Measurements from ENCODE around the gene MAN2C1.
"Not testable (repeated sequence)": the region's sequence is repeated elsewhere in the genome, so short reads cannot be mapped to it uniquely, and the experiment has no call there.

MAN2C1 gene

DNA sequence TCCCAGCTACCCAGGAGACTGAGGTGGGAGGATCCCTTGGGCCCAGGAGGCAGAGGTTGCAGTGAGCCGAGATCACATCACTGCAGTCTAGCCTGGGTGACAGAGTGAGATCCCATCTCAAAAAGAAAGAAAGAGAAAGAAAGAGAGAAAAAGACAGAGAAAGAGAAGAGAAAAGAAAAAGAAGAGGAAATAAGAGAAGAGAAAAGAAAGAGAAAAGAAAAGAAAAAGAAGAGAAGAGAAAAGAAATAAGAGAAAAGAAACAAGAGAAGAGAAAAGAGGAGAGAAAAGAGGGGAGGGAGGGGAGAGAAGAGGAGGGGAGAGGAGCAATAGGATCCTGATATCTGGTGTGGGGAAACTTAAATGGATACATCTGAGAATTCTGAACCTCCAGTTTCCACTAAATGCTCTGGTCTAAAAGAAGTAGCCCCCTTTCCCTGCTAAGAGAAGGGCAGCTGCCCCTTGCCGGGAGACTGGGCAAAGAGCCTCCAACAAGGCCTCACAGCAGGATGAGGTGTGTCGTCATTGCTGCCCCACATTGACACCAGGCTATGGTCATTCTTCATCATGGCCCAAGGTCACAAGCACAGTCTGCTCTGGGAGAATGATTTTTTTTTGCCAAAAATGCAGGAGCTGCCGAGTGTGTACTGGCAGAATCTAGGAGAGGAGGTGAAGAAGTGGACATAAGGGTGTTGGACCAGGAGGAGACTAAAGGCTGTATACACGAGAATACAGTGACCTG, 53.7 kb downstream of the MAN2C1 start:
- TF ChIP-seq EZH2phosphoT487 (conservative IDR thresholded peaks at IDR 0.05; ENCODE audit: low read length) (no peak), CTCF (IDR thresholded peaks at IDR 0.05; ENCODE audit: insufficient read depth, low read length, poor library complexity, severe bottlenecking) (no peak)
- Histone ChIP-seq H3K9me2 (replicated peaks; ENCODE audit: insufficient read depth, low read length) (no peaks in the 10 kb centered on the region), H3K27me3 (ENCODE audit: low read length) (no peaks in the 10 kb centered on the region), H4K20me1 (ENCODE audit: low read depth, low read length) (no peaks in the 10 kb centered on the region), H3K27ac (ENCODE audit: low read depth, low read length) (no peak overlapping the region), H3K36me3 (ENCODE audit: low read length) (no peaks in the 10 kb centered on the region), H2AFZ (ENCODE audit: low read depth, low read length, severe bottlenecking) (no peak overlapping the region), H3K79me2 (ENCODE audit: insufficient read depth, low read length) (no peaks in the 10 kb centered on the region), H3K9me3 (ENCODE audit: insufficient read depth, low read length) (no peaks in the 10 kb centered on the region), H3K9ac (ENCODE audit: low read length) (no peak overlapping the region), H3F3A (ENCODE audit: insufficient read depth) (no peaks in the 10 kb centered on the region), H3K4me3 (ENCODE audit: insufficient read depth, low read length, poor library complexity, severe bottlenecking) (no peak overlapping the region), H3K4me2 (ENCODE audit: low read depth, low read length, poor library complexity, severe bottlenecking) (no peak overlapping the region)

DNA sequence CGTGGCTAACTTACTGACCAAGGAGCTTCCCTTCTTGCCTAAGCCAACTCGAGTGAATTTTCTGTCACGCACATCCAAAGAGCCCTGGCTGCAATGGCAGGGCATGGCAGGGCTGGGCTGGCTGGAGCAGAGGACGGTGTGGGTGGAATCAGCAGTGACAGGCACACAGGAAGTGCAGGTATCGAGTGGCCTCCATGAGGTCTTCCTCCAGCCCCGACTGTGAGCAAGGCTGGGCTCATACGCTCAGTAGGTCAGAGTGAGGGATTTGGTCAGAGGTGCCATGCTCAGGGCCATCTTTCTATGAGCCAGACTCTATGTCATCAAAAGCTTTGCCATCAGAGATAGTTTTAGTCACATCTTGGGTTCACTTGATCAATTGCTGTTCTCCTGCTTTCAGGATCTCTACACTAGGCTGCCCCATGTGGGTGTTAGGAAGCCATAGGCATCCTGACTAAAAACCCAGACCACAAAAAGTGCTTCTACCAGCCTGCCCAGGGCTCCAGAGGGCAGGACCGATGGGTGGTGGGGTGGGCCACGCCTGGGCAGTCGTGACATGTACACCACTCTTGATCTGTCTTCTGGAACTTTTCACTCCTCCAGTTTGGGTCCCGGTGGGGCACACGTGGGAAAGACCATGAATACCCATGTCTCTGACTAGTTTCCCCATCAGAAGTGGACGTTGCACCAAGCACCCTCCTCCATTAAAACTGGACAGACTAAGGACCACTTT, 55.1 kb downstream of the MAN2C1 start:
- Histone ChIP-seq H3K9me3 (ENCODE audit: insufficient read depth, low read length) (no peaks in the 10 kb centered on the region), H3K27me3 (ENCODE audit: low read length) (no peaks in the 10 kb centered on the region), H3K79me2 (ENCODE audit: insufficient read depth, low read length) (no peaks in the 10 kb centered on the region), H3K27ac (ENCODE audit: low read depth, low read length) (no peak overlapping the region), H3K9me2 (replicated peaks; ENCODE audit: insufficient read depth, low read length) (no peaks in the 10 kb centered on the region), H3K36me3 (ENCODE audit: low read length) (no peaks in the 10 kb centered on the region), H2AFZ (ENCODE audit: low read depth, low read length, severe bottlenecking) (no peak overlapping the region), H4K20me1 (ENCODE audit: low read depth, low read length) (no peaks in the 10 kb centered on the region), H3K4me2 (ENCODE audit: low read depth, low read length, poor library complexity, severe bottlenecking) (no peak overlapping the region), H3K4me3 (ENCODE audit: insufficient read depth, low read length, poor library complexity, severe bottlenecking) (no peak overlapping the region), H3K9ac (ENCODE audit: low read length) (no peak overlapping the region), H3F3A (ENCODE audit: insufficient read depth) (no peaks in the 10 kb centered on the region)
- TF ChIP-seq EZH2phosphoT487 (conservative IDR thresholded peaks at IDR 0.05; ENCODE audit: low read length), result no peak
- no peak for TF ChIP-seq CTCF (IDR thresholded peaks at IDR 0.05; ENCODE audit: insufficient read depth, low read length, poor library complexity, severe bottlenecking)

GRCh38 chr15:75312548-75312947, 55.9 kb downstream of the MAN2C1 start:
- H3K4me3 ChIP-seq (ENCODE audit: insufficient read depth, low read length, poor library complexity, severe bottlenecking); H3K9me2 ChIP-seq (replicated peaks; ENCODE audit: insufficient read depth, low read length); H3K27ac ChIP-seq (ENCODE audit: low read depth, low read length); H3K9ac ChIP-seq (ENCODE audit: low read length); H2AFZ ChIP-seq (ENCODE audit: low read depth, low read length, severe bottlenecking); H3K9me3 ChIP-seq (ENCODE audit: insufficient read depth, low read length); H4K20me1 ChIP-seq (ENCODE audit: low read depth, low read length); H3K36me3 ChIP-seq (ENCODE audit: low read length); H3F3A ChIP-seq (ENCODE audit: insufficient read depth); H3K4me2 ChIP-seq (ENCODE audit: low read depth, low read length, poor library complexity, severe bottlenecking); H3K27me3 ChIP-seq (ENCODE audit: low read length); H3K79me2 ChIP-seq (ENCODE audit: insufficient read depth, low read length): not testable (repeated sequence)

DNA sequence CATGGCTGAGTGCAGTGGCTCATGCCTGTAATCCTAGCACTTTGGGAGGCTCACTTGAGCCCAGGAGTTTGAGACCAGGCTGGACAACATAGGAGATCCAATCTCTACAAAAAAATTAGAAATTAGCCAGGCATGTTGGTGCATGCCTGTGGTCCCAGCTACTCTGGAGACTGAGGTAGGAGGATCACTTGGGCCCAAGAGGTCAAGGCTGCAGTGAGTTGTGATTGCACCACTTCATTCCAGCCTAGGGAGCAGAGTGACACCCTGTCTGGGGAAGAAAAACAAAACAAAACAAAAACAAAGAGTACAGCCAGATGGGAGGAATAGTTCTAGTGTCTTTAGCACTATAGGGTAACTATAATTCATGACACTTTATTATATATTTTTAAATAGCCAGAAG, 58.7 kb downstream of the MAN2C1 start:
- H3K4me3 ChIP-seq (ENCODE audit: insufficient read depth, low read length, poor library complexity, severe bottlenecking), result no peak overlapping the region
- H3K27ac ChIP-seq (ENCODE audit: low read depth, low read length), result no peak overlapping the region
- H3K79me2 ChIP-seq (ENCODE audit: insufficient read depth, low read length), result no peaks in the 10 kb centered on the region
- H3K9me3 ChIP-seq (ENCODE audit: insufficient read depth, low read length), result no peaks in the 10 kb centered on the region
- no peak overlapping the region for H3K4me2 ChIP-seq (ENCODE audit: low read depth, low read length, poor library complexity, severe bottlenecking)
- H3K9ac ChIP-seq (ENCODE audit: low read length), result no peak overlapping the region
- TF ChIP-seq CTCF (IDR thresholded peaks at IDR 0.05; ENCODE audit: insufficient read depth, low read length, poor library complexity, severe bottlenecking) (no peak), EZH2phosphoT487 (conservative IDR thresholded peaks at IDR 0.05; ENCODE audit: low read length) (no peak)
- no peak overlapping the region for H2AFZ ChIP-seq (ENCODE audit: low read depth, low read length, severe bottlenecking)
- H4K20me1 ChIP-seq (ENCODE audit: low read depth, low read length), result no peaks in the 10 kb centered on the region; the same call in 1 of the 2 replicates
- no peaks in the 10 kb centered on the region for H3K27me3 ChIP-seq (ENCODE audit: low read length)
- no peaks in the 10 kb centered on the region for H3K36me3 ChIP-seq (ENCODE audit: low read length)
- no peaks in the 10 kb centered on the region for H3F3A ChIP-seq (ENCODE audit: insufficient read depth)
- H3K9me2 ChIP-seq (replicated peaks; ENCODE audit: insufficient read depth, low read length), result no peaks in the 10 kb centered on the region
